Measurements from ENCODE around the gene CDH2. TPM values are rescaled to one million over a fixed set of nuclear protein-coding genes. Genes with fewer than 3 reads are reported as not detected.

CDH2 gene
- polyA plus RNA-seq, result 1 to 10 TPM in 1 of 3 donors, under 1 TPM in 2; 0.15 to 1.1 (median 0.83) TPM

GRCh38 chr18:28176948-28177827, at the start of gene CDH2:
Gene CDH2, minus strand, starts transcription at chr18:28177130. Its CDS starts 108 bp downstream, at chr18:28177022.
- no peak within 1 kb of the TSS for H3K27ac ChIP-seq (ENCODE audit: low read depth, low read length)
- 0 to 1% (median 1%) methylated on average over 59 to 105 of the region's 105 CpGs for WGBS, 3 donors

- no peak overlapping the region for H3K27ac ChIP-seq (ENCODE audit: low read depth, low read length)
- WGBS, 3 donors, result 82 to 93% (median 88%) methylated on average over 3 of the region's 3 CpGs
Measured at GRCh38 chr18:28212060-28212459, 35.1 kb upstream of the CDH2 start.

- WGBS, 3 donors, result 54 to 62% (median 56%) methylated on average over 11 of the region's 11 CpGs
- no peak overlapping the region for H3K27ac ChIP-seq (ENCODE audit: low read depth, low read length)
Measured at GRCh38 chr18:28208712-28209265, 31.9 kb upstream of the CDH2 start.

- H3K27ac ChIP-seq (ENCODE audit: low read depth, low read length), result no peak overlapping the region
- 46 to 64% (median 50%) methylated on average over 1 of the region's 1 CpG for WGBS, 3 donors
Measured at GRCh38 chr18:28208268-28208667, 31.3 kb upstream of the CDH2 start.

GRCh38 chr18:28204154-28204553, 27.2 kb upstream of the CDH2 start:
- H3K27ac ChIP-seq (ENCODE audit: low read depth, low read length), result no peak overlapping the region
- 16 to 43% (median 17%) methylated on average over 1 of the region's 1 CpG for WGBS, 3 donors

GRCh38 chr18:28201056-28201455, 24.1 kb upstream of the CDH2 start:
- 66 to 83% (median 79%) methylated on average over 4 of the region's 4 CpGs for WGBS, 3 donors
- no peak overlapping the region for H3K27ac ChIP-seq (ENCODE audit: low read depth, low read length)

- H3K27ac ChIP-seq (ENCODE audit: low read depth, low read length), result no peak overlapping the region
- 80 to 90% (median 85%) methylated on average over 5 of the region's 5 CpGs for WGBS, 3 donors
Measured at GRCh38 chr18:28198620-28199019, 21.7 kb upstream of the CDH2 start.

GRCh38 chr18:28193177-28193778, 16.3 kb upstream of the CDH2 start:
- WGBS, 3 donors, result 66 to 87% (median 85%) methylated on average over 6 of the region's 6 CpGs
- H3K27ac ChIP-seq (ENCODE audit: low read depth, low read length), result no peak overlapping the region

- no peak overlapping the region for H3K27ac ChIP-seq (ENCODE audit: low read depth, low read length)
- WGBS, 3 donors, result 66 to 72% (median 70%) methylated on average over 5 of the region's 5 CpGs
Measured at GRCh38 chr18:28189400-28190239, 12.7 kb upstream of the CDH2 start.

GRCh38 chr18:28185121-28185520, 8.2 kb upstream of the CDH2 start:
- 47 to 82% (median 76%) methylated on average over 3 of the region's 3 CpGs for WGBS, 3 donors
- no peak overlapping the region for H3K27ac ChIP-seq (ENCODE audit: low read depth, low read length)

- 64 to 72% (median 68%) methylated on average over 4 of the region's 4 CpGs for WGBS, 3 donors
- H3K27ac ChIP-seq (ENCODE audit: low read depth, low read length), result no peak overlapping the region
Measured at GRCh38 chr18:28183418-28184078, 6.6 kb upstream of the CDH2 start.

- H3K27ac ChIP-seq (ENCODE audit: low read depth, low read length), result no peak overlapping the region
- 68 to 78% (median 73%) methylated on average over 2 of the region's 2 CpGs for WGBS, 3 donors
Measured at GRCh38 chr18:28181616-28182015, 4.7 kb upstream of the CDH2 start.

- 40 to 54% (median 49%) methylated on average over 6 of the region's 6 CpGs for WGBS, 3 donors
- no peak overlapping the region for H3K27ac ChIP-seq (ENCODE audit: low read depth, low read length)
Measured at GRCh38 chr18:28178720-28179119, 1.8 kb upstream of the CDH2 start.

- H3K27ac ChIP-seq (ENCODE audit: low read depth, low read length), result no peak overlapping the region
- WGBS, 3 donors, result 1% methylated on average over 46 to 83 of the region's 83 CpGs
Measured at GRCh38 chr18:28177828-28178635, 1.1 kb upstream of the CDH2 start.

- no peak overlapping the region for H3K27ac ChIP-seq (ENCODE audit: low read depth, low read length)
- 1% methylated on average over 23 to 38 of the region's 38 CpGs for WGBS, 3 donors
Measured at GRCh38 chr18:28176698-28176947, 307 bp downstream of the CDH2 start.

GRCh38 chr18:28175930-28176697, 816 bp downstream of the CDH2 start:
- whole genome bisulfite sequencing, 3 donors, result 1 to 2% (median 1%) methylated on average over 42 to 44 of the region's 44 CpGs
- no peak overlapping the region for H3K27ac ChIP-seq (ENCODE audit: low read depth, low read length)
